ENCODE data around the gene RAVER1. TPM values are rescaled to one million over a fixed set of nuclear protein-coding genes. Genes with fewer than 3 reads are reported as not detected.
"Not testable (repeated sequence)": the region's sequence is repeated elsewhere in the genome, so short reads cannot be mapped to it uniquely, and the experiment has no call there.

The RAVER1 gene, protein sequence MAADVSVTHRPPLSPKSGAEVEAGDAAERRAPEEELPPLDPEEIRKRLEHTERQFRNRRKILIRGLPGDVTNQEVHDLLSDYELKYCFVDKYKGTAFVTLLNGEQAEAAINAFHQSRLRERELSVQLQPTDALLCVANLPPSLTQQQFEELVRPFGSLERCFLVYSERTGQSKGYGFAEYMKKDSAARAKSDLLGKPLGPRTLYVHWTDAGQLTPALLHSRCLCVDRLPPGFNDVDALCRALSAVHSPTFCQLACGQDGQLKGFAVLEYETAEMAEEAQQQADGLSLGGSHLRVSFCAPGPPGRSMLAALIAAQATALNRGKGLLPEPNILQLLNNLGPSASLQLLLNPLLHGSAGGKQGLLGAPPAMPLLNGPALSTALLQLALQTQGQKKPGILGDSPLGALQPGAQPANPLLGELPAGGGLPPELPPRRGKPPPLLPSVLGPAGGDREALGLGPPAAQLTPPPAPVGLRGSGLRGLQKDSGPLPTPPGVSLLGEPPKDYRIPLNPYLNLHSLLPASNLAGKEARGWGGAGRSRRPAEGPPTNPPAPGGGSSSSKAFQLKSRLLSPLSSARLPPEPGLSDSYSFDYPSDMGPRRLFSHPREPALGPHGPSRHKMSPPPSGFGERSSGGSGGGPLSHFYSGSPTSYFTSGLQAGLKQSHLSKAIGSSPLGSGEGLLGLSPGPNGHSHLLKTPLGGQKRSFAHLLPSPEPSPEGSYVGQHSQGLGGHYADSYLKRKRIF
- total RNA-seq (2022) (53.9 and 55.1 TPM in 2 replicates), Bru-seq, nascent RNA (percentile 66 among the genes with signal in this experiment), BruChase-seq, experiment 1, labeled RNA remaining after a 2-hour chase (percentile 70 among the genes with signal in this experiment), BruChase-seq, experiment 2, labeled RNA remaining after a 6-hour chase (percentile 80 among the genes with signal in this experiment)
- long read RNA-seq, transcript RAVER1-208 (13 exons, 3,501 nt) = major isoform, 49 of 77 reads
- long read RNA-seq, partial matches to known transcripts = 16 of 77 reads
- long read RNA-seq, other reads (novel, unspliced or antisense) = 12 of 77 reads

- no peaks in the 10 kb centered on the region for H3K27me3 ChIP-seq (replicated peaks; ENCODE audit: control insufficient read depth, insufficient read depth, low read length)
- H3K36me3 Mint-ChIP-seq (ENCODE audit: insufficient read depth, unreplicated experiment) = peaks cover 44% of the 10 kb centered on the region
- H3K4me3 Mint-ChIP-seq (ENCODE audit: unreplicated experiment) = peak within 1 kb of the TSS; percentile 85
- peak within 1 kb of the TSS; percentile 81 for H3K27ac Mint-ChIP-seq (ENCODE audit: unreplicated experiment)
- BruUV-seq (replicated peaks) = no TSS peak
- CTCF ChIA-PET = interaction anchor here (1.0 to 2.3 kb wide), 4 partner anchors 55 to 74 kb away, joined by 3 to 26 read pairs (median 13); partner anchors contain the start of genes CDC37 and ICAM1
- POLR2A ChIA-PET = interaction anchor here (0.5 to 1.3 kb wide), 14 partner anchors 35 to 318 kb away, joined by 3 to 17 read pairs (median 6); partner anchors contain the start of genes CDC37, ICAM1, ICAM4 and ICAM5
- peaks cover 6% of the 10 kb centered on the region; the same call in 1 of the 2 replicates for H3K4me1 ChIP-seq
- no peaks in the 10 kb centered on the region for H3K9me3 ChIP-seq
- H3K27me3 Mint-ChIP-seq (ENCODE audit: insufficient read depth, unreplicated experiment) = no peaks in the 10 kb centered on the region
- H3K4me3 ChIP-seq (ENCODE audit: low read depth, low read length) = peak within 1 kb of the TSS; percentile 79
- H3K36me3 ChIP-seq (ENCODE audit: control insufficient read depth, insufficient read depth, low read length) = no peaks in the 10 kb centered on the region
- DNase-seq = peak; percentile 96
- H3K4me1 Mint-ChIP-seq (ENCODE audit: low read depth, unreplicated experiment) = peaks cover 5% of the 10 kb centered on the region
- TF ChIP-seq CTCF (IDR thresholded peaks at IDR 0.05; ENCODE audit: insufficient read depth in 1 of 2, low read depth in 1 of 2, low read length in 1 of 2, severe bottlenecking in 1 of 2, unreplicated experiment in 1 of 2) = no peak
- intact Hi-C loops (cut with micrococcal nuclease; ENCODE audit: unreplicated experiment) = loop anchor here (1.0 to 5.0 kb wide), 3 partner anchors 46 to 64 kb away; partner anchors contain the start of genes ICAM4, ICAM5 and TYK2
- no peaks in the 10 kb centered on the region for H3K9me3 Mint-ChIP-seq (ENCODE audit: unreplicated experiment)
Observed at GRCh38 chr19:10332965-10333757, at the start of gene RAVER1. TSS of gene RAVER1 (minus strand) at chr19:10333529. CDS start at chr19:10333507, 22 bp downstream.

GRCh38 chr19:10383223-10383499 is 49.8 kb upstream of the RAVER1 start:
- CTCF ChIA-PET = interaction anchor here (0.8 kb wide), 1 partner anchor 113 kb away, joined by 5 read pairs; no protein-coding TSS in a partner anchor
- H3K4me1 Mint-ChIP-seq (ENCODE audit: low read depth, unreplicated experiment); intact Hi-C loops (cut with micrococcal nuclease; ENCODE audit: unreplicated experiment); H3K27me3 Mint-ChIP-seq (ENCODE audit: insufficient read depth, unreplicated experiment); DNase-seq; H3K4me3 Mint-ChIP-seq (ENCODE audit: unreplicated experiment); H3K9me3 ChIP-seq; BruUV-seq (replicated peaks); POLR2A ChIA-PET; H3K27ac Mint-ChIP-seq (ENCODE audit: unreplicated experiment); H3K4me1 ChIP-seq; H3K9me3 Mint-ChIP-seq (ENCODE audit: unreplicated experiment); H3K4me3 ChIP-seq (ENCODE audit: low read depth, low read length); H3K27me3 ChIP-seq (replicated peaks; ENCODE audit: control insufficient read depth, insufficient read depth, low read length); H3K36me3 ChIP-seq (ENCODE audit: control insufficient read depth, insufficient read depth, low read length): not testable (repeated sequence)
- peaks cover 22% of the 10 kb centered on the region for H3K36me3 Mint-ChIP-seq (ENCODE audit: insufficient read depth, unreplicated experiment)

All from Caco-2 (cell line).